Renal cortex interstitium (tissue), 11 donors: ENCODE data around the gene TPRG1L. TPM values are rescaled to one million over a fixed set of nuclear protein-coding genes. Genes with fewer than 3 reads are reported as not detected.

Source experiments
- DNase-seq, 11 donors: peaks; one replicate each; pipeline ENCODE4 v3.0.0-alpha.2; 2013; ENCODE audit warnings: low read depth in 9 of 11, low spot score in 4 of 11; ENCODE audit errors: extremely low read depth in 1 of 11
- polyA plus RNA-seq, 3 donors: library from polyadenylated mRNA; unstranded; fragments of 120-200 nt; gene quantifications; one replicate each; pipeline ENCODE4 v1.2.1, GENCODE V29; 2013; ENCODE audit not compliant: insufficient read length in 3 of 3

The TPRG1L gene
- polyA plus RNA-seq, 3 donors, result 42.9 to 44.1 (median 43.2) TPM

DNA sequence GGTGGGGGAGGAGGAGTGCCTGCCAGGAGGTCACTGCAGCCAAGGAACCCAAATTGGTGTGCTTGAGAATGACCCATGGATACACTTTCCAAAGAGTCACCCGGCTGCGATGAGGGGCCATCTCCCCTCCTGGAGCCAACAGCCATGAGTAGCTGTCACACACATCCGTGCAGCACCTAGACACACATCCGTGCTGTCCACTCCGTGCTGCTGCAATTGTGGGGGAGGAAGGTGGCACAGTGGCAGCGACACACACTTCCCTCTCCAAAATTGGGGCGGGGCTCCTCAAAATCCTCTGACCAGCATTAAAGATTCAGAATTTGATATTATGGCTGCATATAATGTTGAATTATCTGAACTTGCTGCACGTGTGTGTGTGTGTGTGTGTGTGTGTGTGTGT, 43.3 kb downstream of the TPRG1L start:
- no peak for DNase-seq

DNA sequence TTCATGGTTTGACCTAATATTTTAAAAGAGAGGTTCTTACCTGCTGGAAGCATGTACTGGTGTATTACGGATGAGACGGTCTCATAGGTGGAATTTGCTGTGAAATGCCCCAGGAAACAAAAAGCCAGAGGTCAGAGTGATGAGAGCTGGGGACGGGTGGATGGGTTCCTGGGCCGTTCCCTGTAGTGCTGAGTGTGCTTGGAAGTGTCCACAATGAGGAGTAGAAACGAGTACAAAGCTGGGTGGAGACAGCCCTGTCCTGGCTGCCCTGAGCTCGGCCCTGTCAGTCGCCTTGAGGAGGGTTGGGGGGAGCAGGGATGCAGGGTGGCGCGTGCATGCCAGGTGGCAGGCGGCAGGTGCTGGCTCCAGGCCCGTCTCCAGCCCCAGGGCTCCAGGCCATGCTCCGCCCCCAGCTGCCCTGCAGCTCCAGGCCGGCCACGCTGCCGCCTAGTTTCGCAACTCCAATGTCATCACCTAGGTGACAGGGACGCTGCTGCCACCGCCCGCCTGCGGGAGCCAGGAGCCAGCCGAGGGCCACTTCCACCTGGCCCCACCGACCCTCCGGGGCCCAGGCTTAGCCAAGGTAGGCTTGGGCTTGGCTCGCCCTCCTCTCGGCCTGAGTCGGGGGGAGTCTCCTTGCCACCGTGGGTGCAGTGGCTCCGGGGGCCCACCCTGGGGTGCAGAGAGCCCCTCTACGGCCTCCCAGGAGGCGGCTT, 43.9 kb downstream of the TPRG1L start:
- peak in 2 of 11 donors; percentile 37 to 48 for DNase-seq

DNA sequence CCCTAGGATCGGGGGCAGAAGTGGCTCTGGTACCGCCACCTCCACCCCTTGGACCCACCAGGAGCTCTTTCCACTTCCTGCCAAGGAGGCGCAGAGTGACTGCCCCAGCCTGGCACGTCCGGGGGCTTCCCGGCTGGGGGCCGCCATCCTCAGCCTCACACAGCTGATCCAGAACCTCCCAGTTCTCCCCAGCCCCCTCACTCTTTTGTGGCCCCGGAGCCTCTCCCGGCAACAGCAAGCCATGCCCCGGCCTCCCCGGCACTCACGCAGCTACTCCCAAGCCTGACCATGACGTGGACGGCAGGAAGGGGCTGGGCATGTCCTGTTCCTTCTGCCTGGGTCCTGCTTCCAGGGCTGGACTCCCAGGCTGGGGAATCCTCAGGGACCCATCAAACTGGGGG, 44.6 kb downstream of the TPRG1L start:
- no peak for DNase-seq

- DNase-seq, result no peak
Measured at GRCh38 chr1:3669971-3670431, 45.2 kb downstream of the TPRG1L start.

GRCh38 chr1:3670823-3671265, 46.0 kb downstream of the TPRG1L start:
- DNase-seq, result no peak

DNA sequence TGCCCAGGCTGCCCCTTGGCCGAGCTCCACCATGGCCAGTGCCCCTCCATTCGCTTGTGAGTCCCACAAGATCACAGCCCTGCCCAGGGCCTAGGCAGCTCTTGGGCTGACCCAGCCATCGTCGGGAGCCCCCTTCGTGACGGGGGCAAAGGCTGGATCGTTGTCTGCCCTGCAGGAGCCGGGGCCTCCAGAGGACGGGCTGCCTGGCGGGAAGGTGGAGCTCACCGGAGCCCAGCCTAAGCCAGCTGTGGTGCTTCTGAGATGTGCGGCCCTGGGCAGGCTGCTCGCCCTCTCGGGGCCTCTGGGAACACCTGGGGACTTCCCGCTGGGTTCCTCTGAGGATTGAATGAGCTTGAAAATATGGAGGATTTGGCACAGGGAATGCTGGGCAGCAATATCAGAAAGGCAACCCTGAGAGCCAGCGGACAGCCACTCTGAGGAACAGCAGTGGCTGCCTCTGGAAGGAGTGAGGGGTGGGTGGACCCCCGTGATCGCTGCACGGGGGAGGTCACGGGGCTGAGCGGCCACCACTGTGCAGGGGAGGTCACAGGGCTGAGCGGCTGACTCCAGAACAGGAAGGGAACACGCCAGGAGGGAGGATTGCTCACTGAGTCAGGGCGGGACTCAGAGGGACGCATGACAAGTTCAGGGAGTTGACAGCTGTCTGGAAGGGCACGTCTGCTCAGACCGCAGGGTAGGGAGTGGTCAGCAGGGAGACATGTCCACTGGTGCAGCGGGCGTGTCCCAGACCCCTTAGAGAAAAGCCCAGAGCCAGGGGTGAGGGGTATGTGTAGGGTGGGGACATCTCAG, 46.8 kb downstream of the TPRG1L start:
- DNase-seq, result no peak

DNA sequence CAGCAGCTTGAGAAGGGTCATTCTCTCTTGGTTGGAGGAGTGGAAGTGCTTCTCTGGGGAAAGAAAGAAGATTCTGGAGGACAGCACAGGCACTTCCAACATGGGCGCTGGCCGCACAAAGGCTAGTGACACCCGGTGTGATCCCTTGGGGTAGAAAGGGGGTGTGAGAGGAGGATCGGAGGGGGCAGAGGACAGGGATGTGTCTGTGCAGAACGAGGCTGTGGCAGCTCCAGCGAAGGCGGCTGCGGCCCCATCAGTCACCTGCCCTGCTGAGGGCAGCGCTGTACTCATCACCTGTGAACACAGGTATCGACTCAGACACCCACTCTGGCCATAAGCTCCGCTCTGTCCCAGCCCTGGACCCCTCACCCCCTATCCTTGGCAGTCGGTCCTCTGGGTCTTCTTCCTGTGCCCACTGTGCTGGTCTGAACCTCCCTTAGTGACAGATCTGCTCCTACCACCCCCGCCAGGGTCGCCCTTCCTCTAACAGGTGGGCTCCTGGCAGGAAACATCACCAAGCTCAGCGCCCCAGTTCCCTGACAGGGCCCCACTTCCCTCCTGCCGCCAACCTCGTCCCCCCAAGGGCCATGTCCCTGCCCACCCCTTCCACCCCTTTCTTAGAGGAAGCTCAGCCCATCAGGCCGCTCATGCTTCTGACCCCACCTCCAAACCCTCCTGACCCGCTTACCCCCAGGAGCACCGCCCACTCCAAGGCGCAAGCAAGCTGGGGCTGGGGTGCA, 47.6 kb downstream of the TPRG1L start:
- no peak for DNase-seq

GRCh38 chr1:3672971-3673361, 48.2 kb downstream of the TPRG1L start:
- no peak for DNase-seq

DNA sequence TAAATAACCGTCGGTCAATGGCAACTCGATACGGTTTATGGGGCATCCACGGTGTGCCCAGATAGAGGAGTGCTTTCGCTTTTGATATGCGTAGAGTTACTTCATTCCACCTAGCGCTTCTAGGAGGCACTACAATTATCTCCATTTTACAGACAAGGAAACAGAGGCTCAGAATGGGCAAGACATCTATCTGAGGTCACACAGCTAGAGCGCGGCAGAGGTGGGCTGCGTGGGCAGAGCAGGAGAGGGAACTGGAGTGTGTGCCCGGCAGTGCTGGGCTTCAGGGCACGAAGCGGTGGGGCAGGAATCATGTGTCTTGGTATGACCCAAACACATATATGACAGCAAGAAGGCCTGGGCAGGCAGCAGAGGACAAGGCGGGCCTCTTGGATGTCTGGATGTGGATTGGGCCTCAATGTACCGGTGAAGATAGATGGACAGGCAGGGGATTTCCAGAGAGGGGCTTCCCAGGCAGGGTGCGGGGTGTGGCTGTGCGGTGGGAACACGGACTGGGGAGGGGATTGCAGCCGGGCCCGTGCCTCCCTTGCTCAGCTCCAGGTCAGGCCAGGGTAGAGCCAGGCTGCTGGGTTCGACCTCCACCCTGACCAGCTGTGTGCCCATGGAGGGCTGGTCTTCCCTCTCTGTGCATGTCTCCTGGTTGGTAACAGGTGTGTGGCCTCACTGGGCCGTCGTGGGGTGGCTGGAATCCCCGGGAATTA, 48.7 kb downstream of the TPRG1L start:
- no peak for DNase-seq

- no peak for DNase-seq
Measured at GRCh38 chr1:3674100-3675094, 49.6 kb downstream of the TPRG1L start.

DNA sequence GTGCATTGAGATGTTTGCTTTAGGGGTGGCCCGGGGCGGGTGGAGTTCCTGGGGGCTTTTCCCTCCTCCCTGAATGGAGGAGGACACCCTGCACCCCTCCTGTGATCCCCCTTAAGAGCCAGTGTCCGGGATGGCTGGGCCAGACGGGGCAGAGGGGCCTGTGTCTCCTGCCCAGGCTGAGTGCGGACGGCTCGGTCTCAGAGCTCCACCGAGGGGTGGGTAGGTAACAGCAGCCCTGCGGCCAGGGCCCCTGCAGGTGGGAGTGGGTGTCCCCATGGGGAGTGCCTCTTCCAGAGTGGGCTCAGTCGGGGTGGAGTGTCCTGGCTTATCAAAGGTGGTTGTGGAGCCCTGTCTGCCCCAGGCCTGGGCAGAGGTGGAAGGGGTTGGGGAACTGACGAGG, 50.6 kb downstream of the TPRG1L start:
- DNase-seq, result no peak

DNA sequence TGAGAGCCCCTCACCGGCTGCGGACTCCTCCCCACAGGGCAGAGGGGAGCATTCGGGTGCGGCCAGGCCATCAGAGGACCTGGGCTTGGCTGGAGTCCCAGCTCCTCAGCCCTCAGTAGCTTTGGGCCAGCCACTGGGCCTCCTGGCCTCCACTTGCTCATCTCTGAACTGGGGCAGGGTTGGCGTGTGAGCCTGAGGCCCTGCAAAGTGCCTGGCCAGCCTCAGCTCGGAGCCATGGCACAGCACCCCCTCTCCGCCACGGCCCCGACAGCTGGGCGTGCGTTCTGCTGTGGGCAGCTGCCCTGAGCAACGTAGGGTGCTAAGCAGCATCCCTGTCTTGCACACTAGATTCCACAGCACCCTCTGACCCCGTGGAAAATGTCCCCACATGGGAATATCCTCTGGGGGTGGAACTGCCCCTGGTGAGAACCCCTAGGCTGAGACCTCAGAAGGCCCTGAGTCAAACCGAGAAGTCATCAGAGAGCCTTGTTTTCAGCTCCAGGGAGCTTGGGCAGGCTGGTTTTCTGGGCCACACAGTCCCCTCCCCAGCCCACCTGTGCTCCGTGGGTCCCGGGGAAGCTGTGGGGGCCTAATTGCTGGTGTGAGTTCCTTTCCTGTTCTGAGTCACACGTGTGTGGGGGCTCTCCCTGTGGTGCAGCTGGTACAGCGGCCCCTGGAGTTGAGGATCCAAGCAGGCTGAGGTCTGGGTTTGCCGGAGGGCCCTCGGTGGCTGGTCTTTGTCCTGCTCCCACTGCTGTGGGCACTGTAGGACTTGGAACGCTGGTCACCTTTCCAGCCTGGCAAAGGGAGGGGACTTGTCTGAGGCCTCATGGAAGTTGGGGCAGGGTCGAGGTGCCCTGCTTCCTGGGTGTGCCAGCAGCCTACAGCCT, 52.0 kb downstream of the TPRG1L start:
- DNase-seq, result no peak

- DNase-seq, result no peak
Measured at GRCh38 chr1:3677484-3677883, 52.7 kb downstream of the TPRG1L start.

GRCh38 chr1:3678361-3679097, 53.7 kb downstream of the TPRG1L start:
- DNase-seq, result no peak

GRCh38 chr1:3679098-3679555, 54.3 kb downstream of the TPRG1L start:
- DNase-seq, result no peak
